H9 (cell line): ENCODE results near the gene GGT6. TPM values are rescaled to one million over a fixed set of nuclear protein-coding genes. Genes with fewer than 3 reads are reported as not detected.

Experiments used
- DNase-seq: peaks from one replicate; pipeline ENCODE4 v3.0.0-alpha.2; 2017
- H2AFZ ChIP-seq: one replicate; pipeline ENCODE4 v1.6.1; 2013; ENCODE audit warnings: mild to moderate bottlenecking, low read length, control low read depth, moderate library complexity
- H2AK5ac ChIP-seq: 2 replicates; pipeline ENCODE4 v1.6.1; 2013; ENCODE audit warnings: low read length, control low read depth, mixed read lengths; ENCODE audit not compliant: insufficient read length
- H2BK120ac ChIP-seq: one replicate; pipeline ENCODE4 v1.6.1; 2013; ENCODE audit warnings: low read depth, mild to moderate bottlenecking, low read length, control low read depth, inconsistent platforms; ENCODE audit not compliant: poor library complexity, severe bottlenecking
- H2BK12ac ChIP-seq: 2 replicates; pipeline ENCODE4 v1.6.1; 2013; ENCODE audit warnings: low read length, control low read depth, mixed read lengths, low read depth; ENCODE audit not compliant: insufficient read length
- H2BK15ac ChIP-seq: 2 replicates; pipeline ENCODE4 v1.6.1; 2013; ENCODE audit warnings: low read depth, low read length, control low read depth
- H2BK20ac ChIP-seq: one replicate; pipeline ENCODE4 v1.6.1; 2013; ENCODE audit warnings: low read depth, mild to moderate bottlenecking, low read length, control low read depth, inconsistent platforms; ENCODE audit not compliant: poor library complexity, severe bottlenecking
- H2BK5ac ChIP-seq: 2 replicates; pipeline ENCODE4 v1.6.1; 2013; ENCODE audit warnings: low read length, control low read depth, mixed read lengths; ENCODE audit not compliant: insufficient read length
- H3K14ac ChIP-seq: 2 replicates; pipeline ENCODE4 v1.6.1; 2013; ENCODE audit warnings: low read length, control low read depth; ENCODE audit not compliant: insufficient read depth
- H3K18ac ChIP-seq: 2 replicates; pipeline ENCODE4 v1.6.1; 2013; ENCODE audit warnings: low read depth, mild to moderate bottlenecking, mixed read lengths, low read length, control low read depth; ENCODE audit not compliant: insufficient read length
- H3K23ac ChIP-seq: 2 replicates; pipeline ENCODE4 v1.6.1; 2013; ENCODE audit warnings: low read length, control low read depth, mixed read lengths, low read depth; ENCODE audit not compliant: insufficient read length
- H3K23me2 ChIP-seq: 2 replicates; pipeline ENCODE4 v1.6.1; 2013; ENCODE audit warnings: low read depth, mild to moderate bottlenecking, mixed read lengths, low read length, control low read depth; ENCODE audit not compliant: insufficient read length, poor library complexity, severe bottlenecking
- H3K27ac ChIP-seq: 2 replicates; pipeline ENCODE4 v1.5.1; 2013; ENCODE audit warnings: low read length, control low read depth, mixed read lengths, low read depth; ENCODE audit not compliant: insufficient read length
- H3K27me3 ChIP-seq: 2 replicates; pipeline ENCODE4 v1.6.1; 2013; ENCODE audit warnings: low read length, control low read depth, inconsistent platforms; ENCODE audit not compliant: insufficient read depth
- H3K4ac ChIP-seq: 2 replicates; pipeline ENCODE4 v1.6.1; 2013; ENCODE audit warnings: low read depth, mild to moderate bottlenecking, control low read depth, inconsistent platforms, low read length, moderate library complexity
- H3K4me1 ChIP-seq: 2 replicates; pipeline ENCODE4 v1.6.1; 2013; ENCODE audit warnings: low read length, control low read depth, inconsistent platforms; ENCODE audit not compliant: insufficient read depth
- H3K4me2 ChIP-seq: 2 replicates; pipeline ENCODE4 v1.6.1; 2013; ENCODE audit warnings: low read length, control low read depth, mixed read lengths; ENCODE audit not compliant: insufficient read length, insufficient read depth
- H3K56ac ChIP-seq: 2 replicates; pipeline ENCODE4 v1.6.1; 2013; ENCODE audit warnings: low read depth, mild to moderate bottlenecking, mixed read lengths, low read length, control low read depth; ENCODE audit not compliant: insufficient read length
- H3K79me1 ChIP-seq: 2 replicates; pipeline ENCODE4 v1.6.1; 2013; ENCODE audit warnings: low read depth, mild to moderate bottlenecking, moderate library complexity, low read length, control low read depth, inconsistent platforms; ENCODE audit not compliant: insufficient read depth, poor library complexity, severe bottlenecking
- H3K79me2 ChIP-seq: 2 replicates; pipeline ENCODE4 v1.6.1; 2013; ENCODE audit warnings: low read length, control low read depth, inconsistent platforms; ENCODE audit not compliant: insufficient read depth
- H3K9ac ChIP-seq: 2 replicates; pipeline ENCODE4 v1.6.1; 2013; ENCODE audit warnings: low read length, control low read depth, mixed read lengths; ENCODE audit not compliant: insufficient read length; ENCODE audit errors: extremely low read depth
- H3K9me3 ChIP-seq: one replicate; pipeline ENCODE4 v1.6.1; 2013; ENCODE audit warnings: low read depth, low read length, inconsistent platforms; ENCODE audit not compliant: control insufficient read depth
- H3T11ph ChIP-seq: one replicate; pipeline ENCODE4 v1.6.1; 2013; ENCODE audit warnings: mild to moderate bottlenecking, low read length, control low read depth, inconsistent platforms
- H4K20me1 ChIP-seq: one replicate; pipeline ENCODE4 v1.6.1; 2013; ENCODE audit not compliant: control insufficient read depth, insufficient read length, insufficient read depth
- H4K5ac ChIP-seq: 2 replicates; pipeline ENCODE4 v1.6.1; 2013; ENCODE audit warnings: low read depth, mild to moderate bottlenecking, mixed read lengths, low read length, control low read depth; ENCODE audit not compliant: insufficient read length
- H4K8ac ChIP-seq: replicated peaks from 2 replicates; pipeline ENCODE4 v1.6.1; 2013; ENCODE audit warnings: low read length, control low read depth, mixed read lengths, low read depth; ENCODE audit not compliant: insufficient read length
- H4K91ac ChIP-seq: 2 replicates; pipeline ENCODE4 v1.6.1; 2013; ENCODE audit warnings: low read depth, mild to moderate bottlenecking, moderate library complexity, mixed read lengths, low read length, control low read depth; ENCODE audit not compliant: insufficient read length
- H3K27ac Mint-ChIP-seq, 3 experiments: 2 replicates in 2 of 3; 3 replicates in 1 of 3; pipeline ENCODE4 v1.8.0; 2020 to 2021; ENCODE audit warnings: mixed read lengths in 3 of 3, mild to moderate bottlenecking in 1 of 3, moderate library complexity in 1 of 3
- H3K27me3 Mint-ChIP-seq: 2 replicates; pipeline ENCODE4 v1.8.0; 2021; ENCODE audit warnings: low read depth, mild to moderate bottlenecking, moderate library complexity, mixed read lengths
- H3K36me3 Mint-ChIP-seq, 3 experiments: 2 replicates in 2 of 3; 3 replicates in 1 of 3; pipeline ENCODE4 v1.8.0; 2020 to 2021; ENCODE audit warnings: low read depth in 3 of 3, mixed read lengths in 3 of 3; ENCODE audit not compliant: insufficient read depth in 1 of 3
- H3K4me1 Mint-ChIP-seq, 2 experiments: 2 replicates each; pipeline ENCODE4 v1.8.0; 2020; ENCODE audit warnings: mixed read lengths in 2 of 2
- H3K4me3 Mint-ChIP-seq, 2 experiments: 2 replicates in 1 of 2; 3 replicates in 1 of 2; pipeline ENCODE4 v1.8.0; 2020 to 2021; ENCODE audit warnings: mild to moderate bottlenecking in 2 of 2, mixed read lengths in 2 of 2, moderate library complexity in 1 of 2
- H3K9me3 Mint-ChIP-seq, 2 experiments: 2 replicates in 1 of 2; 3 replicates in 1 of 2; pipeline ENCODE4 v1.8.0; 2020; ENCODE audit warnings: mild to moderate bottlenecking in 2 of 2, mixed read lengths in 2 of 2, moderate library complexity in 1 of 2
- CTCF ChIP-seq: fragments of 200-600 bp; sonication (generic); conservative IDR thresholded peaks from 3 replicates; pipeline ENCODE4 v1.8.0; 2021; ENCODE audit warnings: antibody characterized with exemption, mild to moderate bottlenecking
- WGBS: extraction: QIAGEN DNeasy Blood & Tissue Kit; methylation state at CpG from one replicate; pipeline ENCODE4 v1.1.7; 2013; ENCODE audit warnings: missing lambda C conversion rate, low lambda C conversion rate, mixed read lengths; ENCODE audit not compliant: insufficient read length; ENCODE audit errors: extremely low coverage; 5-methylcytosine and 5-hydroxymethylcytosine counted together
- total RNA-seq: library from RNA; stranded (reverse); gene quantifications from 2 replicates; pipeline ENCODE4 v1.2.1, GENCODE V29; 2021

GGT6 gene
- total RNA-seq, 1 experiment from 2014 or later, result 0.17 TPM

- Histone ChIP-seq H3K9ac (no peak overlapping the region), H2BK5ac (no peak overlapping the region), H3K4ac (no peak overlapping the region), H3K56ac (no peak overlapping the region), H3K4me1 (peaks cover under 1% of the 10 kb centered on the region; the same call in 1 of the 2 replicates), H3T11ph (no peak overlapping the region), H2AFZ (no peak overlapping the region), H3K4me2 (no peak overlapping the region), H2BK12ac (no peak overlapping the region), H3K79me1 (no peaks in the 10 kb centered on the region), H3K79me2 (no peaks in the 10 kb centered on the region), H3K14ac (peak overlapping the region; percentile 36; the same call in 1 of the 2 replicates), H3K23me2 (no peaks in the 10 kb centered on the region), H2BK20ac (no peak overlapping the region), H3K23ac (no peak overlapping the region), H4K5ac (no peak overlapping the region), H4K8ac (no peak overlapping the region), H3K27ac (no peak overlapping the region), H3K27me3 (no peaks in the 10 kb centered on the region), H2BK15ac (no peak overlapping the region), H3K9me3 (no peaks in the 10 kb centered on the region), H2AK5ac (no peak overlapping the region), H2BK120ac (no peak overlapping the region), H4K20me1 (no peaks in the 10 kb centered on the region), H3K18ac (peak overlapping the region; percentile 32), H4K91ac (no peak overlapping the region)
- Mint-ChIP-seq H3K36me3 (peaks cover 0 to 4% (median 0%) of the 10 kb centered on the region in 3 experiments; a peak in 1 of 7 replicates), H3K4me1 (peaks cover 20 to 31% of the 10 kb centered on the region in 2 experiments), H3K27ac (no peak overlapping the region), H3K27me3 (peaks cover 18% of the 10 kb centered on the region), H3K4me3 (no peak overlapping the region; a peak in 1 of 5 replicates), H3K9me3 (peaks cover 0 to 2% of the 10 kb centered on the region in 2 experiments; a peak in 1 of 5 replicates)
- peak; percentile 90 for DNase-seq
- no CpG with 5 or more reads among the region's 29 CpGs for WGBS
- peak; percentile 67 for TF ChIP-seq CTCF
These were observed 34.7 kb upstream of the GGT6 start for GRCh38 chr17:4594931-4595684.
